ENCODE measurements around the gene CASP3.
"Not testable (repeated sequence)": the region's sequence is repeated elsewhere in the genome, so short reads cannot be mapped to it uniquely, and the experiment has no call there.

Gene CASP3

GRCh38 chr4:184632842-184633241 is 16.4 kb downstream of the CASP3 start:
- no peak for DNase-seq (ENCODE audit: low spot score)
- TF ChIP-seq CTCF (IDR thresholded peaks at IDR 0.05; ENCODE audit: extremely low read depth, missing control alignments), result no peak

GRCh38 chr4:184628103-184628502 is 21.1 kb downstream of the CASP3 start:
- no peak for TF ChIP-seq CTCF (IDR thresholded peaks at IDR 0.05; ENCODE audit: extremely low read depth, missing control alignments)
- no peak for DNase-seq (ENCODE audit: low spot score)

GRCh38 chr4:184625783-184626596 is 23.3 kb downstream of the CASP3 start:
- DNase-seq (ENCODE audit: low spot score), result not testable (repeated sequence)

- TF ChIP-seq CTCF (IDR thresholded peaks at IDR 0.05; ENCODE audit: extremely low read depth, missing control alignments), result no peak
- no peak for DNase-seq (ENCODE audit: low spot score)
Observed at GRCh38 chr4:184624972-184625554, 24.2 kb downstream of the CASP3 start.

GRCh38 chr4:184624504-184624903 is 24.7 kb downstream of the CASP3 start:
- DNase-seq (ENCODE audit: low spot score), result not testable (repeated sequence)

GRCh38 chr4:184621518-184621917 is 27.7 kb downstream of the CASP3 start:
- TF ChIP-seq CTCF (IDR thresholded peaks at IDR 0.05; ENCODE audit: extremely low read depth, missing control alignments), result no peak
- DNase-seq (ENCODE audit: low spot score), result no peak

- no peak for TF ChIP-seq CTCF (IDR thresholded peaks at IDR 0.05; ENCODE audit: extremely low read depth, missing control alignments)
- DNase-seq (ENCODE audit: low spot score), result no peak
Observed at GRCh38 chr4:184620212-184620867, 28.9 kb downstream of the CASP3 start.

GRCh38 chr4:184617600-184618196 is 31.5 kb downstream of the CASP3 start:
- no peak for TF ChIP-seq CTCF (IDR thresholded peaks at IDR 0.05; ENCODE audit: extremely low read depth, missing control alignments)
- no peak for DNase-seq (ENCODE audit: low spot score)
